Stimulated activated CD8-positive, alpha-beta memory T cell treated with anti-CD3 and anti-CD28 coated beads, Interleukin-7, amount 100 ng/mL, for 24 hours (primary cell): Measurements from ENCODE around the gene CGREF1.
"Not testable (repeated sequence)": the region's sequence is repeated elsewhere in the genome, so short reads cannot be mapped to it uniquely, and the experiment has no call there.

Experiments
- DNase-seq: peaks from one replicate; pipeline ENCODE4 v3.0.0-alpha.2; 2020; ENCODE audit warnings: low read depth

Gene CGREF1

GRCh38 chr2:27137322-27137935 lies 18.5 kb upstream of the CGREF1 start:
- no peak for DNase-seq

GRCh38 chr2:27136751-27137150 lies 17.8 kb upstream of the CGREF1 start:
- DNase-seq = no peak

GRCh38 chr2:27135478-27135955 lies 16.6 kb upstream of the CGREF1 start:
- no peak for DNase-seq

- no peak for DNase-seq
These were observed 16.0 kb upstream of the CGREF1 start for GRCh38 chr2:27134781-27135477.

GRCh38 chr2:27133905-27134780 lies 15.2 kb upstream of the CGREF1 start, which contains the start of gene PREB:
TSS of gene PREB (minus strand) at chr2:27134636. CDS start at chr2:27134421, 215 bp downstream.
- peak; percentile 96 for DNase-seq

- no peak for DNase-seq
These were observed 14.4 kb upstream of the CGREF1 start for GRCh38 chr2:27133195-27133875.

GRCh38 chr2:27131429-27131828 lies 12.5 kb upstream of the CGREF1 start:
- no peak for DNase-seq

- no peak for DNase-seq
These were observed 11.5 kb upstream of the CGREF1 start for GRCh38 chr2:27130396-27130795.

GRCh38 chr2:27128668-27129571 lies 10.0 kb upstream of the CGREF1 start:
- no peak for DNase-seq

- DNase-seq = no peak
These were observed 9.1 kb upstream of the CGREF1 start for GRCh38 chr2:27127883-27128667.

GRCh38 chr2:27126252-27126710 lies 7.4 kb upstream of the CGREF1 start:
- no peak for DNase-seq

GRCh38 chr2:27125104-27125503 lies 6.2 kb upstream of the CGREF1 start:
- no peak for DNase-seq

- DNase-seq = no peak
These were observed 4.6 kb upstream of the CGREF1 start, which contains the start of gene ABHD1 for GRCh38 chr2:27123302-27124150. TSS of gene ABHD1 (plus strand) at chr2:27123815. CDS start at chr2:27123949, 134 bp downstream.

GRCh38 chr2:27122791-27123190 lies 3.9 kb upstream of the CGREF1 start:
- DNase-seq = no peak

GRCh38 chr2:27121906-27122305 lies 3.0 kb upstream of the CGREF1 start:
- DNase-seq = no peak

GRCh38 chr2:27119330-27119670 lies 372 bp upstream of the CGREF1 start:
- not testable (repeated sequence) for DNase-seq

GRCh38 chr2:27117995-27118524 lies 868 bp downstream of the CGREF1 start:
- no peak for DNase-seq

- no peak for DNase-seq
These were observed 3.4 kb downstream of the CGREF1 start for GRCh38 chr2:27115519-27115918.
